ENCODE results near the gene DNAJC19. TPM values are rescaled to one million over a fixed set of nuclear protein-coding genes. Genes with fewer than 3 reads are reported as not detected.
"Not testable (repeated sequence)": the region's sequence is repeated elsewhere in the genome, so short reads cannot be mapped to it uniquely, and the experiment has no call there.

The DNAJC19 gene
- total and polyA plus RNA-seq, 8 donors: 6.1 to 51.3 (median 42.3) TPM

GRCh38 chr3:181006541-181006940 is 17.0 kb upstream of the DNAJC19 start:
- peaks cover 0 to 13% (median 1%) of the 10 kb centered on the region in 4 donors for H3K9me3 ChIP-seq
- no peaks in the 10 kb centered on the region for H3K4me1 ChIP-seq
- H3K36me3 ChIP-seq: no peaks in the 10 kb centered on the region
- H3K4me3 ChIP-seq: no peak overlapping the region
- TF ChIP-seq EP300 (IDR thresholded peaks at IDR 0.05) (no peak), POLR2A (IDR thresholded peaks at IDR 0.05) (no peak), POLR2AphosphoS5 (IDR thresholded peaks at IDR 0.05) (no peak), CTCF (IDR thresholded peaks at IDR 0.05) (no peak)
- H3K27ac ChIP-seq: no peak overlapping the region
- no peaks in the 10 kb centered on the region for H3K27me3 ChIP-seq
- intact Hi-C loops (cut with DNase I; ENCODE audit: low total_unique reads): no loop called here
- WGBS, 5 donors: 78 to 91% (median 88%) methylated on average over 7 of the region's 7 CpGs
- no peak for DNase-seq

DNA sequence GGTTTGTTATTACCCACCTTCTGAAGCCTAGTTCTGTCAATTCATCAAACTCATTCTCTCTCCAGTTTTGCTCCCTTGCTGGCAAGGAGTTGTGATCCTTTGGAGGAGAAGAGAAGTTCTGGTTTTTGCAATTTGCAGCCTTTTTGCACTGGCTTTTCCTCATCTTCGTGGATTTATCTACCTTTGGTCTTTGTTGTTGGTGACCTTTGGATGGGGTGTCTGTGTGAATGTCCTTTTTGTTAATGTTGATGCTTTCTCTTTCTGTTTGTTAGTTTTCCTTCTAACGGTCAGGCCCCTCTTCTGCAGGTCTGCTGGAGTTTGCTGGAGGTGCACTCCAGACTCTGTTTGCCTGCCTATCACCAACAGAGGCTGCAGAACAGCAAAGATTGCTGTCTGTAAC is 13.9 kb upstream of the DNAJC19 start:
- H3K27ac ChIP-seq; H3K4me3 ChIP-seq; intact Hi-C loops (cut with DNase I; ENCODE audit: low total_unique reads); DNase-seq; H3K27me3 ChIP-seq; H3K36me3 ChIP-seq; H3K4me1 ChIP-seq: not testable (repeated sequence)
- WGBS, 5 donors: 37 to 63% (median 44%) methylated on average over 2 of the region's 2 CpGs
- H3K9me3 ChIP-seq: peaks cover 0 to 30% (median 12%) of the 10 kb centered on the region in 4 donors

- intact Hi-C loops (cut with DNase I; ENCODE audit: low total_unique reads); H3K36me3 ChIP-seq; H3K4me3 ChIP-seq; H3K4me1 ChIP-seq; DNase-seq; H3K27ac ChIP-seq; H3K27me3 ChIP-seq: not testable (repeated sequence)
- 80 to 91% (median 83%) methylated on average over 4 of the region's 4 CpGs for WGBS, 5 donors
- peaks cover 0 to 30% (median 12%) of the 10 kb centered on the region in 4 donors for H3K9me3 ChIP-seq
Measured at GRCh38 chr3:181002331-181002730, 12.8 kb upstream of the DNAJC19 start.

DNA sequence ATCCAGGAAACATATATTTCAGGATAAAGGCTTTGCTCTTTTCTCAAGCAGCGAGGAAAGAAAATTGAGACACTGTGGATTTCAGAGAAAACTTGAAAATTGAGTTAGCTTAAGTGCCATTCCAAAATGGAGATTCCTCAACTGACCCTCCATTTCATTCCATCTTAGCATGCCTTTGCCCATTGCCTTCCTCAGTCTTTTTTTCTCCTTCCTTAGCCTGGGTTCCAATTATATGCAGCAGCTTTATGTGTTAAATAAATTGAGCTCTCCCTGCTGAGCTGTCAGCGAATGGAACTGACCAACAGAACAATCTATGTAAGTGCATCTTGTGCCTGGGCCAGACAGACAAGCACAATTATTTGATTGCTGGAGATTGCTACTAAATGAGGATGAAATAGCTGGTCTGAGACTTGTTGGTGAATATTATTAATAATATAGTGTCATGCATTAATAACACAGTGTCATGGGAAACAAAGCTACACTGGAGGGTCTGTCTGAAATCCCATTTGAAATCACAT is 6.9 kb upstream of the DNAJC19 start:
- 82 to 87% (median 85%) methylated on average over 2 of the region's 2 CpGs for WGBS, 5 donors
- no peak for DNase-seq

DNA sequence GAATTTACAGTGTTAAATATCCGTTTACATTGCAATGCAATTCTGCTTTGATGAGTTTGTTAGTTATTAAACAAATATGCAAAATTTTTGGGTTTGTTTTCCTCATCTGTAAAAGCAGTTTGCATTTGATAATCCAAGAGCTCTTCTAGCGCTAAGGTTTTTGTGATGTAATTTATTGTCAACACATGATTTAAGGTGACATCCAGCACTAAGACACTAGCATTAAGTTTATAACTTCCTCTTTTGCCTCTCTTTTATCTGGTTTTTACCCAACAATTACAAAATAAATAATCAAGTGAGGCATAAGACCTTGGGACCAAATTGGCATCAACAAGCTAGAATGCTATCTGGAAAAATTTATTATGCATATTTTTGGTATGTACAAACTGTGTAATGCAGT is 969 bp upstream of the DNAJC19 start:
- peaks cover 0 to 24% (median 22%) of the 10 kb centered on the region in 4 donors for H3K36me3 ChIP-seq
- H3K27me3 ChIP-seq: no peaks in the 10 kb centered on the region
- H3K4me1 ChIP-seq: peaks cover 15 to 43% (median 26%) of the 10 kb centered on the region in 4 donors
- H3K27ac ChIP-seq: peak overlapping the region in 4 of 5 donors; percentile 85 to 91 (median 89)
- no peak for DNase-seq
- H3K4me3 ChIP-seq: peak overlapping the region; percentile 68 to 87 (median 84)
- WGBS, 5 donors: 17 to 22% (median 20%) methylated on average over 2 of the region's 2 CpGs
- no peaks in the 10 kb centered on the region for H3K9me3 ChIP-seq
- intact Hi-C loops (cut with DNase I; ENCODE audit: low total_unique reads): no loop called here
- TF ChIP-seq POLR2A (IDR thresholded peaks at IDR 0.05): no peak
- TF ChIP-seq EP300 (IDR thresholded peaks at IDR 0.05): no peak
- no peak for TF ChIP-seq POLR2AphosphoS5 (IDR thresholded peaks at IDR 0.05)
- no peak for TF ChIP-seq CTCF (IDR thresholded peaks at IDR 0.05)

More for the DNA sequence above, 6.9 kb upstream of the DNAJC19 start:
- H3K36me3 ChIP-seq: no peaks in the 10 kb centered on the region
- no peak overlapping the region for H3K27ac ChIP-seq
- intact Hi-C loops (cut with DNase I; ENCODE audit: low total_unique reads): no loop called here
- H3K4me3 ChIP-seq: no peak overlapping the region
- H3K4me1 ChIP-seq: no peaks in the 10 kb centered on the region
- H3K27me3 ChIP-seq: no peaks in the 10 kb centered on the region
- H3K9me3 ChIP-seq: peaks cover 0 to 17% (median 11%) of the 10 kb centered on the region in 4 donors
- TF ChIP-seq POLR2A (IDR thresholded peaks at IDR 0.05) (no peak), POLR2AphosphoS5 (IDR thresholded peaks at IDR 0.05) (no peak), CTCF (IDR thresholded peaks at IDR 0.05) (no peak), EP300 (IDR thresholded peaks at IDR 0.05) (no peak)

Data from stomach (tissue), 9 donors.